ENCODE results near the gene RASSF7.
A peak's percentile ranks its signal among the peaks of the same experiment; 100 is the strongest.

RASSF7 gene

GRCh38 chr11:587546-587945 lies 26.8 kb downstream of the RASSF7 start:
- DNase-seq, result no peak

- DNase-seq, result peak; percentile 83
These were observed 27.2 kb downstream of the RASSF7 start for GRCh38 chr11:587978-588380.

- no peak for DNase-seq
These were observed 29.0 kb downstream of the RASSF7 start for GRCh38 chr11:589798-590197.

- DNase-seq, result no peak
These were observed 30.2 kb downstream of the RASSF7 start for GRCh38 chr11:590997-591396.

GRCh38 chr11:592501-592900 lies 31.7 kb downstream of the RASSF7 start:
- no peak for DNase-seq

GRCh38 chr11:592918-593317 lies 32.1 kb downstream of the RASSF7 start:
- DNase-seq, result no peak

- DNase-seq, result no peak
These were observed 32.6 kb downstream of the RASSF7 start for GRCh38 chr11:593347-593746.

GRCh38 chr11:595400-595799 lies 34.6 kb downstream of the RASSF7 start:
- DNase-seq, result no peak

GRCh38 chr11:596374-596773 lies 35.6 kb downstream of the RASSF7 start:
- no peak for DNase-seq

GRCh38 chr11:597166-597725 lies 36.5 kb downstream of the RASSF7 start:
- DNase-seq, result no peak

GRCh38 chr11:598005-598680 lies 37.4 kb downstream of the RASSF7 start:
- no peak for DNase-seq

- DNase-seq, result no peak
These were observed 40.9 kb downstream of the RASSF7 start for GRCh38 chr11:601573-602245.

- no peak for DNase-seq
These were observed 42.4 kb downstream of the RASSF7 start for GRCh38 chr11:603154-603553.

GRCh38 chr11:605286-606129 lies 44.7 kb downstream of the RASSF7 start:
- no peak for DNase-seq

- no peak for DNase-seq
These were observed 45.5 kb downstream of the RASSF7 start for GRCh38 chr11:606245-606644.

GRCh38 chr11:607020-607780 lies 46.4 kb downstream of the RASSF7 start:
- no peak for DNase-seq

GRCh38 chr11:607971-608659 lies 47.3 kb downstream of the RASSF7 start:
- no peak for DNase-seq

GRCh38 chr11:608791-609251 lies 48.1 kb downstream of the RASSF7 start:
- no peak for DNase-seq

GRCh38 chr11:609341-609811 lies 48.6 kb downstream of the RASSF7 start:
- no peak for DNase-seq

- DNase-seq, result no peak
These were observed 49.5 kb downstream of the RASSF7 start for GRCh38 chr11:610146-610801.

Data from activated effector memory CD4-positive, alpha-beta T cell treated with anti-CD3 and anti-CD28 coated beads, Interleukin-2, amount 50 U/mL, for 16 hours (primary cell).